Esophagus muscularis mucosa (tissue), 4 donors: ENCODE data around the gene RUNX1. TPM values are rescaled to one million over a fixed set of nuclear protein-coding genes. Genes with fewer than 3 reads are reported as not detected.

Experiments
- DNase-seq: peaks from one replicate; pipeline ENCODE4 v3.0.0-alpha.2; 2017; ENCODE audit errors: extremely low spot score
- H3K27ac ChIP-seq, 4 donors: fragments of 200-600 bp; sonication (generic); replicated peaks in 1 of 4; 1 replicate in 3 of 4; 2 replicates in 1 of 4; pipeline ENCODE4 v1.5.1; 2016 to 2019; ENCODE audit warnings: mild to moderate bottlenecking in 1 of 4
- H3K27me3 ChIP-seq, 4 donors: fragments of 200-600 bp; sonication (generic); one replicate each; pipeline versions ENCODE4 v1.5.1 to v1.6.0; 2016 to 2019
- H3K36me3 ChIP-seq, 4 donors: fragments of 200-600 bp; sonication (generic); one replicate each; pipeline ENCODE4 v1.5.1; 2016 to 2019
- H3K4me1 ChIP-seq, 4 donors: fragments of 200-600 bp; sonication (generic); one replicate each; pipeline ENCODE4 v1.5.1; 2016 to 2019
- H3K4me3 ChIP-seq, 4 donors: fragments of 200-600 bp; sonication (generic); 1 replicate in 2 of 4; 2 replicates in 2 of 4; pipeline ENCODE4 v1.5.1; 2016 to 2019; ENCODE audit warnings: mild to moderate bottlenecking in 4 of 4, moderate library complexity in 1 of 4
- H3K9me3 ChIP-seq, 4 donors: fragments of 200-600 bp; sonication (generic); 1 replicate in 3 of 4; 2 replicates in 1 of 4; pipeline ENCODE4 v1.5.1; 2016 to 2019
- CTCF ChIP-seq, 3 experiments: fragments of 200-600 bp in 2 of 3; fragments of 450-650 bp in 1 of 3; sonication (generic) in 2 of 3; IDR thresholded peaks; one replicate each; pipeline ENCODE4 v1.5.1; 2017 to 2019; ENCODE audit warnings: antibody characterized with exemption in 3 of 3, mild to moderate bottlenecking in 2 of 3, moderate library complexity in 1 of 3
- EP300 ChIP-seq: sonication (generic); formaldehyde crosslinking; IDR thresholded peaks from one replicate; pipeline ENCODE4 v1.6.1; 2017; ENCODE audit warnings: antibody characterized with exemption
- POLR2A ChIP-seq: fragments of 450-650 bp; IDR thresholded peaks from one replicate; pipeline ENCODE4 v1.6.1; 2017; ENCODE audit warnings: antibody characterized with exemption, moderate library complexity, mild to moderate bottlenecking, low read depth
- POLR2AphosphoS5 ChIP-seq, 2 donors: sonication (generic); formaldehyde crosslinking; IDR thresholded peaks; one replicate each; pipeline ENCODE4 v1.6.1; 2017; ENCODE audit warnings: antibody characterized with exemption in 2 of 2
- WGBS: methylation state at CpG from one replicate; pipeline ENCODE4 v1.1.5; 2018; 5-methylcytosine and 5-hydroxymethylcytosine counted together
- intact Hi-C: fragments of 100-400 bp; cut with DNase I; formaldehyde crosslinking; loops from one replicate; pipeline ENCODE4 v1.15.1; 2023
- total RNA-seq, 4 donors: library from RNA; depleted of rRNA; stranded (reverse); fragments of >200 nt; gene quantifications; one replicate each; pipeline versions ENCODE4 v1.1.0 to v1.2.1, GENCODE V29; 2016

Gene RUNX1
- total RNA-seq, 4 donors from 2014 or later, result 3.7 to 10.9 (median 5.6) TPM

GRCh38 chr21:34766862-34767261 lies 282.2 kb downstream of the RUNX1 start:
- TF ChIP-seq EP300 (no peak), POLR2AphosphoS5 (IDR thresholded peaks at IDR 0.05) (no peak), CTCF (IDR thresholded peaks at IDR 0.05) (no peak), POLR2A (no peak)
- Histone ChIP-seq H3K4me1 (no peaks in the 10 kb centered on the region), H3K4me3 (no peak overlapping the region), H3K36me3 (no peaks in the 10 kb centered on the region), H3K27me3 (no peaks in the 10 kb centered on the region), H3K9me3 (peaks cover 0 to 8% (median 3%) of the 10 kb centered on the region in 4 donors), H3K27ac (no peak overlapping the region)
- DNase-seq, result peak; percentile 66
- WGBS, result 81% methylated on average over 3 of the region's 3 CpGs
- intact Hi-C loops, result no loop called here

- 89% methylated on average over 4 of the region's 4 CpGs for whole genome bisulfite sequencing
- TF ChIP-seq EP300 (no peak), CTCF (IDR thresholded peaks at IDR 0.05) (no peak), POLR2A (no peak), POLR2AphosphoS5 (IDR thresholded peaks at IDR 0.05) (no peak)
Observed at GRCh38 chr21:34765619-34766018, 283.5 kb downstream of the RUNX1 start.

GRCh38 chr21:34764715-34765284 lies 284.3 kb downstream of the RUNX1 start:
- Histone ChIP-seq H3K27me3 (peaks cover 0 to 6% (median 0%) of the 10 kb centered on the region in 4 donors), H3K36me3 (no peaks in the 10 kb centered on the region), H3K4me1 (no peaks in the 10 kb centered on the region), H3K9me3 (peaks cover 0 to 8% (median 3%) of the 10 kb centered on the region in 4 donors), H3K4me3 (no peak overlapping the region), H3K27ac (no peak overlapping the region)
- peak; percentile 8 for DNase-seq
- 91% methylated on average over 3 of the region's 3 CpGs for WGBS
- intact Hi-C loops, result no loop called here
- TF ChIP-seq POLR2AphosphoS5 (IDR thresholded peaks at IDR 0.05), result no peak
- no peak for TF ChIP-seq POLR2A
- no peak for TF ChIP-seq CTCF (IDR thresholded peaks at IDR 0.05)
- TF ChIP-seq EP300, result no peak

More at GRCh38 chr21:34765619-34766018, 283.5 kb downstream of the RUNX1 start:
- no peak for DNase-seq
- Histone ChIP-seq H3K27me3 (no peaks in the 10 kb centered on the region), H3K9me3 (peaks cover 0 to 8% (median 3%) of the 10 kb centered on the region in 4 donors), H3K27ac (no peak overlapping the region), H3K36me3 (no peaks in the 10 kb centered on the region), H3K4me3 (no peak overlapping the region), H3K4me1 (no peaks in the 10 kb centered on the region)
- intact Hi-C loops, result no loop called here

GRCh38 chr21:34762786-34763185 lies 286.3 kb downstream of the RUNX1 start:
- H3K27ac ChIP-seq, result no peak overlapping the region
- intact Hi-C loops, result no loop called here

More at GRCh38 chr21:34762786-34763185, 286.3 kb downstream of the RUNX1 start:
- H3K4me1 ChIP-seq, result no peaks in the 10 kb centered on the region
- no peak for DNase-seq
- TF ChIP-seq POLR2A (no peak), EP300 (no peak), CTCF (IDR thresholded peaks at IDR 0.05) (no peak), POLR2AphosphoS5 (IDR thresholded peaks at IDR 0.05) (no peak)
- H3K9me3 ChIP-seq, result peaks cover 0 to 8% (median 3%) of the 10 kb centered on the region in 4 donors
- 93% methylated on average over 1 of the region's 1 CpG for whole genome bisulfite sequencing
- no peak overlapping the region for H3K4me3 ChIP-seq
- peaks cover 0 to 6% (median 0%) of the 10 kb centered on the region in 4 donors for H3K27me3 ChIP-seq
- no peaks in the 10 kb centered on the region for H3K36me3 ChIP-seq
